ENCODE measurements around the gene DMKN. TPM values are rescaled to one million over a fixed set of nuclear protein-coding genes. Genes with fewer than 3 reads are reported as not detected.

Gene DMKN
- total and polyA plus RNA-seq, 2 of the 8 experiments (the other 6 are each of a cell fraction or from before 2014, with no cell fraction given): 290 to 330 TPM

GRCh38 chr19:35545001-35545854 lies 31.8 kb upstream of the DMKN start, which contains the start of gene TMEM147 (continued):
- TF ChIP-seq POLR2A (IDR thresholded peaks at IDR 0.05; ENCODE audit: control extremely low read depth in 1 of 2, low read depth in 2 of 2, low read length in 2 of 2) (peak in 1 of 2 experiments; percentile 88; a peak in 2 of 3 replicates), KDM1A (IDR thresholded peaks at IDR 0.05; ENCODE audit: borderline replicate concordance, low read length) (no peak), TEAD4 (IDR thresholded peaks at IDR 0.05; ENCODE audit: low read depth, low read length) (no peak), BRCA1 (IDR thresholded peaks at IDR 0.05; ENCODE audit: low read depth, low read length) (peak; percentile 4; the same call in 1 of the 2 replicates), SP2 (IDR thresholded peaks at IDR 0.05; ENCODE audit: low read length) (no peak), GABPA (IDR thresholded peaks at IDR 0.05; ENCODE audit: borderline replicate concordance, insufficient read depth, low read length) (no peak), BACH1 (IDR thresholded peaks at IDR 0.05; ENCODE audit: low read length) (no peak; the same call in 1 of the 2 replicates), SRF (IDR thresholded peaks at IDR 0.05; ENCODE audit: low read depth, low read length) (peak; percentile 72), ATF2 (IDR thresholded peaks at IDR 0.05; ENCODE audit: low read length) (no peak), SIX5 (IDR thresholded peaks at IDR 0.05; ENCODE audit: low read depth, low read length) (peak; percentile 47; the same call in 1 of the 2 replicates), CREB1 (IDR thresholded peaks at IDR 0.05) (peak; percentile 97), NANOG (IDR thresholded peaks at IDR 0.05; ENCODE audit: insufficient read depth, low read depth, low read length, poor library complexity, severe bottlenecking) (no peak), ATF3 (IDR thresholded peaks at IDR 0.05; ENCODE audit: insufficient read depth, low read depth, low read length) (peak; percentile 94), BCL11A (IDR thresholded peaks at IDR 0.05; ENCODE audit: low read depth in 2 of 2, low read length in 2 of 2) (no peak), CBX5 (IDR thresholded peaks at IDR 0.05; ENCODE audit: low read depth, low read length) (no peak), YY1 (IDR thresholded peaks at IDR 0.05; ENCODE audit: low read depth, low read length) (no peak), KDM4A (IDR thresholded peaks at IDR 0.05; ENCODE audit: low read depth, low read length, severe bottlenecking) (peak; percentile 92), MAX (IDR thresholded peaks at IDR 0.05) (peak; percentile 61), RAD21 (IDR thresholded peaks at IDR 0.05 in 1 of 2, conservative IDR thresholded peaks at IDR 0.05 in 1 of 2; ENCODE audit: low read depth in 2 of 2, low read length in 2 of 2) (no peak), ASH2L (IDR thresholded peaks at IDR 0.05; ENCODE audit: low read length) (peak; percentile 53), USF2 (IDR thresholded peaks at IDR 0.05; ENCODE audit: low read length) (peak; percentile 76)

Measured in H1 (cell line).